Measurements from ENCODE around the gene CACNA2D4.

GRCh38 chr12:1890119-1890703 is 28.2 kb downstream of the CACNA2D4 start:
- TF ChIP-seq CTCF (IDR thresholded peaks at IDR 0.05; ENCODE audit: insufficient read depth, low read length) (no peak), GABPA (IDR thresholded peaks at IDR 0.05; ENCODE audit: low read depth) (no peak), POLR2AphosphoS5 (IDR thresholded peaks at IDR 0.05; ENCODE audit: low read depth) (no peak), REST (IDR thresholded peaks at IDR 0.05; ENCODE audit: insufficient replicate concordance, low read depth) (no peak)
